ENCODE measurements around the gene MYH10. TPM values are rescaled to one million over a fixed set of nuclear protein-coding genes. Genes with fewer than 3 reads are reported as not detected.
"Not testable (repeated sequence)": the region's sequence is repeated elsewhere in the genome, so short reads cannot be mapped to it uniquely, and the experiment has no call there.

The MYH10 gene
- total RNA-seq, 1 experiment from 2014 or later: 28.4 TPM

GRCh38 chr17:8556074-8556473 lies 74.5 kb downstream of the MYH10 start:
- DNase-seq (ENCODE audit: low read depth): no peak

- DNase-seq (ENCODE audit: low read depth): no peak
These were observed 75.5 kb downstream of the MYH10 start for GRCh38 chr17:8555062-8555461.

- no peak for DNase-seq (ENCODE audit: low read depth)
These were observed 77.8 kb downstream of the MYH10 start for GRCh38 chr17:8552577-8553320.

- peak; percentile 6 for DNase-seq (ENCODE audit: low read depth)
These were observed 87.7 kb downstream of the MYH10 start for GRCh38 chr17:8542599-8543502.

GRCh38 chr17:8539976-8540375 lies 90.5 kb downstream of the MYH10 start:
- DNase-seq (ENCODE audit: low read depth): not testable (repeated sequence)

GRCh38 chr17:8537734-8538133 lies 92.8 kb downstream of the MYH10 start:
- DNase-seq (ENCODE audit: low read depth): no peak

- DNase-seq (ENCODE audit: low read depth): no peak
These were observed 95.9 kb downstream of the MYH10 start for GRCh38 chr17:8534498-8535188.

- peak; percentile 47 for DNase-seq (ENCODE audit: low read depth)
These were observed 98.5 kb downstream of the MYH10 start for GRCh38 chr17:8532021-8532420.

- DNase-seq (ENCODE audit: low read depth): no peak
These were observed 107.9 kb downstream of the MYH10 start for GRCh38 chr17:8522577-8522976.

- DNase-seq (ENCODE audit: low read depth): no peak
These were observed 109.5 kb downstream of the MYH10 start for GRCh38 chr17:8520981-8521380.

GRCh38 chr17:8518850-8519249 lies 111.7 kb downstream of the MYH10 start:
- DNase-seq (ENCODE audit: low read depth): no peak

GRCh38 chr17:8518326-8518725 lies 112.2 kb downstream of the MYH10 start:
- DNase-seq (ENCODE audit: low read depth): no peak

- no peak for DNase-seq (ENCODE audit: low read depth)
These were observed 115.7 kb downstream of the MYH10 start for GRCh38 chr17:8514801-8515200.

GRCh38 chr17:8506145-8506544 lies 124.4 kb downstream of the MYH10 start:
- no peak for DNase-seq (ENCODE audit: low read depth)

- no peak for DNase-seq (ENCODE audit: low read depth)
These were observed 125.9 kb downstream of the MYH10 start for GRCh38 chr17:8504460-8505207.

GRCh38 chr17:8503807-8504206 lies 126.7 kb downstream of the MYH10 start:
- no peak for DNase-seq (ENCODE audit: low read depth)

- DNase-seq (ENCODE audit: low read depth): no peak
These were observed 127.2 kb downstream of the MYH10 start for GRCh38 chr17:8503368-8503767.

GRCh38 chr17:8502126-8502525 lies 128.4 kb downstream of the MYH10 start:
- no peak for DNase-seq (ENCODE audit: low read depth)

- no peak for DNase-seq (ENCODE audit: low read depth)
These were observed 129.9 kb downstream of the MYH10 start for GRCh38 chr17:8500609-8501008.

- DNase-seq (ENCODE audit: low read depth): no peak
These were observed 130.9 kb downstream of the MYH10 start for GRCh38 chr17:8499614-8500013.

GRCh38 chr17:8499171-8499570 lies 131.4 kb downstream of the MYH10 start:
- no peak for DNase-seq (ENCODE audit: low read depth)

- DNase-seq (ENCODE audit: low read depth): no peak
These were observed 134.4 kb downstream of the MYH10 start for GRCh38 chr17:8496081-8496480.

Measured in Daoy (cell line).